ENCODE results near the gene AEBP1. TPM values are rescaled to one million over a fixed set of nuclear protein-coding genes. Genes with fewer than 3 reads are reported as not detected.

AEBP1 gene
- total RNA-seq, 8 experiments from 2014 or later, result 3.2 to 60.3 (median 16.5) TPM

DNA sequence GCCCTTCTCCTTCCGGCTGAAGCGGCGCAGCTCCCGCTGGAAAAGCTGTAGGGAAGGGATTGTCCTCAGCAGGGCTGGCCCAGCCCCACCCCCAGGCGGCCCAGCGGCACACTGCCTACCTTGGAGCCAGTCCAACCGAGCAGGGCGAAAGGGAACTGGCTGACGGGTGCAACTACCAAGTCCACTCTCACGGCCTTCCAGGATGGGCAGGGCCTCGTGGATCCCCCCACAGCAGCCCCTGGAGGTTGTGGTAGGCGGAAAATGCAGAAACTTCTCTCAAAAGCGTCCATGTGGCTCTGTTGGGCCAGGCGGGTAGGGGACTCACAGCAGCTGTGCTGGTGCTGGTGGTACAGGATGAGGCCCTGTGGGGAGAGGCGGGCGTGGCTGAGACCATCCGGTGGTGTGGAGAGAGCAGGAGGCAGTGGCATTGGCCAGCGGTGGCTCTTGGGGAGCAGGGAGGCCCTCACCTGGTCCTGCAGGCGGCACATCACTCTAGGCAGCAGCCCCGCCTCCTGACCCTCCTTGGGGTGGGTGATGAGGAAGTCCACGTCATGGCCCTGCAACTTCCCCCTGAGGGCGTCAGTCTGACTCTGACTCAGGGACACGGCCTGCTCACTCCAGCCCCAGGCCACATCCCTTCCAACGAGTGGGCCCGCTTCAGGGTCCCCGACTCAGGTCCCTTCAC lies 30.3 kb upstream of the AEBP1 start:
- no peaks in the 10 kb centered on the region for H3K4me1 ChIP-seq (replicated peaks in 1 of 2)
- peak in 7 of 8 experiments; percentile 11 to 60 (median 45) for ATAC-seq (replicated peaks in 6 of 8)
- WGBS, 10 experiments, result 50 to 91% (median 60%) methylated on average over 2 to 10 of the region's 26 CpGs; no CpG with 5 or more reads in 6 of the 10 experiments
- in situ Hi-C loops (cut with MboI; ENCODE audit: low pct_unique_long_range_greater_than_20kb in 2 of 9, low sequenced_read_pairs in 9 of 9, unreplicated experiment in 9 of 9), result no loop called here
- H3K27ac ChIP-seq, result no peak overlapping the region
- no peak overlapping the region for H3K4me3 ChIP-seq

DNA sequence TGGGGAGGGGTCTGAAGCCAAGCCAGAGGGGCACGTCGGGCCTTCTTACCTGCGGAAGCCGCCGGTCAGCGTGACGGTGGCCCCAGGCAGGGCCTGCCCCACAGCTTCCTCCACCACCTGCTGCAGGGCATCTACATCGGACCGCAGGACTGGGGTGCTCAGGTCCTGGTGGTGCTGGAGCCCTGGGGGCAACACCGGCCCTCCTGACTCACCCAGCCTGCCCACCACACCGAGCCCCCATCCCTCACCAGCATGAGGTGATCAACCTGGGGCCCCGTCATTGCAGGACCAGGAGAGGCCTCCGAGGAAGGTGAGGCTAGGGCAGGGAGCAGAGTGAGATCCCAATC lies 29.8 kb upstream of the AEBP1 start:
- H3K27ac ChIP-seq, result no peak overlapping the region
- no peaks in the 10 kb centered on the region for H3K4me1 ChIP-seq (replicated peaks in 1 of 2)
- in situ Hi-C loops (cut with MboI; ENCODE audit: low pct_unique_long_range_greater_than_20kb in 2 of 9, low sequenced_read_pairs in 9 of 9, unreplicated experiment in 9 of 9), result no loop called here
- no peak overlapping the region for H3K4me3 ChIP-seq
- ATAC-seq (replicated peaks in 6 of 8), result peak in 2 of 8 experiments; percentile 6 to 9
- WGBS, 10 experiments, result 67 to 100% (median 89%) methylated on average over 1 to 4 of the region's 13 CpGs; no CpG with 5 or more reads in 6 of the 10 experiments

DNA sequence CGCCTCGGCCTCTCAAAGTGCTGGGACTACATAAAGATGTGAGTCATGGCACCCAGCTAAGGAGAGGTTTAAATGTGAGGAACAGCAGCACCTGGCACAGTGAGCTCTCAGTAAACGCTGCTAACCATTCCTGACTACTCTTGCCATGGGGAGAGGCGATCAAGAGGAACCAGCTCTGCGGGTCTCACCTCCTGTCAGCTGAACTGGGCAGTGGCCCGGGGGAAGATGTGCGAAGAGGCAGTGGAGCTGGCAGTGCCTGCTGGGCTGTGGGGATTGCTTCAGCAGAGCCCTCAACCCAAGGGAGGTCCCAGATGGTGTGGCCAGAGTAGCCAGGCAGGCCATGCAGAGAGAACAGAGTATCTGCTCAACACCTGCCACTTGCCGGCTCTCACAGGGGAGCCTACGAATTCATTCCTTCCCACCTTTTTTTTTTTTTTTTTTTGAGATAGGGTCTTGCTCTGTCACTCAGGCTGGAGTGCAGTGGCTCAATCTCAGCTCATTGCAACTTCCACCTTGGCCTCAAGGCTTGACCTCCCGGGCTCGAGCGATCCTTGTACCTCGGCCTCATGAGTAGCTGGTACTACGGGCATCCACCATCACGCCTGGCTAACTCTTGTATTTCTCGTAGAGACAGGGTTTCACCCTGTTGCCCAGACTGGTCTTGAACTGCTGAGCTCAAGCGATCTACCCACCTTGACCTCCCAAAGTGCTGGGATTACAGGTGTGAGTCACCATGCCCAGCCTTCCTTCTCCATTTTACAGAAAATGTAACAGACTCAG lies 28.7 kb upstream of the AEBP1 start:
- Histone ChIP-seq H3K4me3 (no peak overlapping the region), H3K27ac (no peak overlapping the region), H3K4me1 (replicated peaks in 1 of 2) (no peaks in the 10 kb centered on the region)
- 92 to 100% (median 96%) methylated on average over 2 to 8 of the region's 17 CpGs; no CpG with 5 or more reads in 4 of the 10 experiments for WGBS, 10 experiments
- in situ Hi-C loops (cut with MboI; ENCODE audit: low pct_unique_long_range_greater_than_20kb in 2 of 9, low sequenced_read_pairs in 9 of 9, unreplicated experiment in 9 of 9), result no loop called here
- ATAC-seq (replicated peaks in 6 of 8), result no peak

DNA sequence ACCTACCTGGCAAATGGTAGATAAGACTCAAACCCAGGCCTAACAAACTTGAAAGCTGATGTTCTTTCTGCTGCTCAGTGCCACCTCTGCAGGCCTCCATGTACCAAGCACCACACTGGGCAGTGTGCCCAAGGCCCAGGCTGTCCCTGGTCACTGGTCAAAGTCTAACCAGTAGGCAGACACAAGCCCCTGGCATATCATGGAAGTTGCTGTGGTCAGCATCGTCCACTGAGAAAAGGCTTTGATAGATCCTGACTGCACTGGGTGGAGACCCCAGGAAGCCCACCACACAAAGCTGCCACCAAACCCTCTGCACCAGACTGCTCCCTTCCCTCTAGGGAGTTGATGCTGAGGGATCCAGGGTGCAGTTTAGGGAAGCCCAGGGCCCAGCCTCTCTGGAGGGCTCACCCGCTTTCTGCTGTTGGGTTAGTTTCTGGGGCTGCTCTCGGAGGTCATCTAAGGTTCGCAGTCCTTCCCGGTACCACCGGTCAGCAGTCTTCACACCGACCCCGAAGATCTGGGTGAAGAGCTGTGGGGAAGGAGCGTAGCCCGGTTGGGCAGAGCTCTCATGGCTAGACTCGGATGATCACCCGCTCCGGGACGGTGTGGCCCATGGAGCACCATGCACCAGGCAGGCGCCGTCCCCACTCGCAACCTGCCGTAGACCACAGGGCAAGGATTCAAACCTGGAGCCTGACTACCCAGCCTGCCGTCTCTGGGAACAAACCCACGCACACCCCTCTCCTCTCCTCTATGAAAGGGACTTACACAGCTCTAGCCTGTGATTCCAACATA lies 27.8 kb upstream of the AEBP1 start:
- in situ Hi-C loops (cut with MboI; ENCODE audit: low pct_unique_long_range_greater_than_20kb in 2 of 9, low sequenced_read_pairs in 9 of 9, unreplicated experiment in 9 of 9), result no loop called here
- no peak for ATAC-seq (replicated peaks in 6 of 8)
- Histone ChIP-seq H3K4me3 (no peak overlapping the region), H3K4me1 (replicated peaks in 1 of 2) (peaks cover under 1 to 3% of the 10 kb centered on the region in 2 donors), H3K27ac (no peak overlapping the region)
- WGBS, 10 experiments, result 95 to 98% (median 96%) methylated on average over 4 to 8 of the region's 20 CpGs; no CpG with 5 or more reads in 3 of the 10 experiments

DNA sequence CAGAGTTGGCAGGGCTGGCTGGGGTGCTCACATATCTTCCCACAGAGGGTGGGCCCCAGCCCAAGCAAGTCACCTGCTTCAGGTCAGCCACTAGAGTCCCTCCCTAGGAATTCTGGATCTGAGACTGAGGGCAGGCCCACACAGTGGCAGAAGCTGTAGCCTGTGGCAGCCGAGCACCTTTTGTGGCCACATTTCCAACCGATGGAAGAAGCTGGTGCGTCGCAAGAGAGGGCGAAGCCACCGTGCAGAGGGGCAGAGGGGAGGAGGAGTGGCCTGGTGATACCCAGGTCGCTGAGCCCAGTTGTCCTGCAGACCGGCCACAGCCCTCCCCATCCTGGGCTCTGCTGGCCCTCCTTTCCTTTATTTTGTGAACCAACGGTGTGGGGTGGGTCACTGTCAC lies 27.1 kb upstream of the AEBP1 start:
- Histone ChIP-seq H3K4me1 (replicated peaks in 1 of 2) (peaks cover 4 to 7% of the 10 kb centered on the region in 2 donors), H3K27ac (no peak overlapping the region), H3K4me3 (no peak overlapping the region)
- 57 to 100% (median 85%) methylated on average over 1 to 3 of the region's 9 CpGs; no CpG with 5 or more reads in 6 of the 10 experiments for WGBS, 10 experiments
- ATAC-seq (replicated peaks in 6 of 8), result no peak
- in situ Hi-C loops (cut with MboI; ENCODE audit: low pct_unique_long_range_greater_than_20kb in 2 of 9, low sequenced_read_pairs in 9 of 9, unreplicated experiment in 9 of 9), result no loop called here

DNA sequence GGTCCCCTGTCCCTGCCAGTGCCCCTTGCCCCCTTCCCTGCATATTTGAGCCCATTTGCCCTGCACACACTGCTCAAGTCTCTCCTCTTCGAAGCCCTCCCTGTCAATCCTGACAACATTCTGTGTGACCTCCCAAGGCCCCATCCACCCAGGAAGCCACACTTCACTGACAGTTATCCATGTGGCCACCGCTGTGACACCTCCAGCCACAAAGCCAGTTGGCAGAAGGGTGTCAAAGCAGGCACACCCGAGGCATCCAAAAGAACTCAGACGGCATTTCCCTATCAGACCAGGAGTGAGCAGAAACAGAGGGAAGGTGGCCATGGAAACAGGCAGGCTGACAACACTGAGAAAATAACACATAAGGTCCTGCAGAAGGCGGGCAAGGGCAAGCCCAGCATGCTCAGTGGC lies 26.5 kb upstream of the AEBP1 start:
- in situ Hi-C loops (cut with MboI; ENCODE audit: low pct_unique_long_range_greater_than_20kb in 2 of 9, low sequenced_read_pairs in 9 of 9, unreplicated experiment in 9 of 9), result no loop called here
- no peak for ATAC-seq (replicated peaks in 6 of 8)
- Histone ChIP-seq H3K4me3 (no peak overlapping the region), H3K27ac (no peak overlapping the region), H3K4me1 (replicated peaks in 1 of 2) (peaks cover 4 to 7% of the 10 kb centered on the region in 2 donors)
- WGBS, 10 experiments, result 76 to 100% (median 92%) methylated on average over 1 to 3 of the region's 5 CpGs; no CpG with 5 or more reads in 5 of the 10 experiments

DNA sequence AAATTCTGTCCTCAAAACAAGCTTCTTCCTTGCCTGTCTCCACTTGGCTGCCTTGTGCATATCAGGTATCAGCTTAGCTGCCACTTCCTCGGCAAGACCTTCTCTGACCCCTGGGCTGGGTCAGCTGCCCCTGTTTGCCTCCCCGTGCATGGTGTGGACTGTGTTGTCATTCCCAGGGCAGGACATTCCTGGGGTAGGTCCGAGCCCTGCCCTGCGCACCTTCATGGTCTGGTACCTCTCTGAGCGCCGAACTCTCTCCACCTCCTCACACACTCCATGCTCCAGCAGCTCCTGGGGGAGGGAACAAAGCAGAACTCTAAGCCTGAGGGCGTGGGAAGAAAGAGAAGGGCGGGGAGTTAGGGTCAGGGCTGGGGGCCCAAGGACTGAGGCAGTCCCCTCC lies 25.6 kb upstream of the AEBP1 start:
- peaks cover 4 to 7% of the 10 kb centered on the region in 2 donors for H3K4me1 ChIP-seq (replicated peaks in 1 of 2)
- H3K4me3 ChIP-seq, result no peak overlapping the region
- no peak overlapping the region for H3K27ac ChIP-seq
- in situ Hi-C loops (cut with MboI; ENCODE audit: low pct_unique_long_range_greater_than_20kb in 2 of 9, low sequenced_read_pairs in 9 of 9, unreplicated experiment in 9 of 9), result no loop called here
- no peak for ATAC-seq (replicated peaks in 6 of 8)
- WGBS, 10 experiments, result 78 to 100% (median 94%) methylated on average over 1 to 5 of the region's 8 CpGs; no CpG with 5 or more reads in 6 of the 10 experiments

DNA sequence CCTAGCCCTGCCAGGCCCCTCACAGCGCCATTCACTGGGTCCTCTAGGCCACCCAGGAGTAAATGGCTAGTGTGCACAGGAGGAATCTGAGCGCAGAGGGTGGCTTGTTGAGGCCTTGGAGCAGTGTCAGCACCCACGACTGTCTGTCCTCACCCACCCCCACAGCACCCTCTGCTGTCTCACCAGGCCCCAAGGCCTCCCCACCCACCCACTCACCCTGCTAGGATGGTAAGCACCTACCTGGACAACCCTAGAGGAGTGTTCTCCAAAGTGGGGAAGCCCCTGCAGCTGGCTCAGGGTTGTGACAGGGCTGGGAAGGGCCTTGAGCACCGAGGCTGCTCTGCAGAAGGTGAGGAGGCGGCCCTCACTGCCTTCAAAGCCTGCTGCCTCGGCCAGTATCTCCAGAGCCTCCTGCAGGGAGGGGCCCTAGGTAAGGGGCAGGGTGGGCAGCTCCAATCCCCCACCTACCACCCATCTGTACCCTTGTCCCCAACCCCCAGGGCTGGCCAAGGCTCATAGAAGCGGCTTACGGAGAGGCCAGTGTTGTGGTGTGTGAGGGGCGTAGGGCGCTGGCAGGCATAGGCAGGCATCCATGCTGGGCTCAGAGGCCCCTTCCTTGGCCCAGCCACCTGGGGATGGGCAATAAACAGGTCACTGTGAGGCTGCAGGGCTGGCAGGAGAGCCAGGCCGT lies 24.7 kb upstream of the AEBP1 start:
- 20 to 87% (median 86%) methylated on average over 1 to 3 of the region's 11 CpGs; no CpG with 5 or more reads in 7 of the 10 experiments for WGBS, 10 experiments
- in situ Hi-C loops (cut with MboI; ENCODE audit: low pct_unique_long_range_greater_than_20kb in 2 of 9, low sequenced_read_pairs in 9 of 9, unreplicated experiment in 9 of 9), result no loop called here
- ATAC-seq (replicated peaks in 6 of 8), result no peak

DNA sequence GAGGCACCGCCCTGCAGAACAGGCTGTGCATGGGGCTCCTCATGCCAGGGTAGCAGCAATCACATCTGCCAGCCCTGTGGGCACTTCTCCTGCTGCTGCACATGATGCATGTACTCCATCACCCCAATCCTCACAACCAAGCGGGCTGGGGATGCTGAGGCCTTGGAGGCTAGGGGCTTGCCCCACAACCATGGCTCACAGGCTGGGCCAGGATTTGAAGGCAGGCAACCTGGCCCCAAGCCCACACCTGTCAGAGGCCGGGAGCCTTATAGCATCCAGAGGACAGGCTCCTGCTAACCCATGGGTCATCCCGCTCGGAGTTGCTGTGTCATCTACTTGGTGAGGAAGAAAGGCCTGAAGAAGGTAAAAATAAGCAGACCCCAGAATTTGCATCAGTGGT lies 24.0 kb upstream of the AEBP1 start:
- no peak for ATAC-seq (replicated peaks in 6 of 8)
- Histone ChIP-seq H3K4me3 (no peak overlapping the region), H3K4me1 (replicated peaks in 1 of 2) (peaks cover 4 to 7% of the 10 kb centered on the region in 2 donors), H3K27ac (no peak overlapping the region)
- WGBS, 10 experiments, result 90 to 100% (median 100%) methylated on average over 1 to 3 of the region's 5 CpGs; no CpG with 5 or more reads in 5 of the 10 experiments
- in situ Hi-C loops (cut with MboI; ENCODE audit: low pct_unique_long_range_greater_than_20kb in 2 of 9, low sequenced_read_pairs in 9 of 9, unreplicated experiment in 9 of 9), result no loop called here

More for the DNA sequence above, 24.7 kb upstream of the AEBP1 start:
- H3K4me1 ChIP-seq (replicated peaks in 1 of 2), result peaks cover 4 to 7% of the 10 kb centered on the region in 2 donors
- H3K4me3 ChIP-seq, result no peak overlapping the region
- H3K27ac ChIP-seq, result no peak overlapping the region

DNA sequence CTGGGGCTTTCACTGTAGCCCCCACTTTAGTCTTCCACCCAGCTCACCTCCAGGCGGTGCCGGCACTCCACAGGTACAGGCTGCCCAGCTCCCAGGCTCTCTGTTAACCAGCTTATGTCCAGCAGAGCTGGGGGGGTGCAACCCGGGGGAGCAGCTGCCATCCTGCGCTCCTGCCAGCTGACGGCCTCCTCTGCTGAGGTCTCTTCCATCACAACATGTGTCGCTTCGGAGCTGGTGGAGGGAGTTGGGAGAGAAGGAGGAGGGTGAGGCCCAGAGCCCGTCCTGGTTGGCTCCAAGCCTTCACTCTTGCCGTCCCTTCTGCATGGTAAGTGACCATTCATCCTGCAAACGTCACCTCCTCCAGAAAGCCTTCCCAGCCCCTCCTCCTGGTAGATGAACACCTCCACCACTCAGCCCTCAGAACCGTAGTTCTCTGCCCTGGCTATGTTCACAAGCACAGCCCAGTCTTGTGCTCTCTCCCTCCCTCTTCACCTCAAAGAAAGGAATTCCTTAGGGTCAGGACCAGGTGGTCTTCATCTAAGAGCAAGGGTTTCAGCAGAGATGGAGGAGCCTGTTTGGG lies 23.4 kb upstream of the AEBP1 start:
- in situ Hi-C loops (cut with MboI; ENCODE audit: low pct_unique_long_range_greater_than_20kb in 2 of 9, low sequenced_read_pairs in 9 of 9, unreplicated experiment in 9 of 9), result no loop called here
- 76 to 100% (median 89%) methylated on average over 3 to 5 of the region's 11 CpGs; no CpG with 5 or more reads in 4 of the 10 experiments for WGBS, 10 experiments
- Histone ChIP-seq H3K4me1 (replicated peaks in 1 of 2) (peaks cover 4 to 7% of the 10 kb centered on the region in 2 donors), H3K27ac (no peak overlapping the region), H3K4me3 (no peak overlapping the region)
- no peak for ATAC-seq (replicated peaks in 6 of 8)

DNA sequence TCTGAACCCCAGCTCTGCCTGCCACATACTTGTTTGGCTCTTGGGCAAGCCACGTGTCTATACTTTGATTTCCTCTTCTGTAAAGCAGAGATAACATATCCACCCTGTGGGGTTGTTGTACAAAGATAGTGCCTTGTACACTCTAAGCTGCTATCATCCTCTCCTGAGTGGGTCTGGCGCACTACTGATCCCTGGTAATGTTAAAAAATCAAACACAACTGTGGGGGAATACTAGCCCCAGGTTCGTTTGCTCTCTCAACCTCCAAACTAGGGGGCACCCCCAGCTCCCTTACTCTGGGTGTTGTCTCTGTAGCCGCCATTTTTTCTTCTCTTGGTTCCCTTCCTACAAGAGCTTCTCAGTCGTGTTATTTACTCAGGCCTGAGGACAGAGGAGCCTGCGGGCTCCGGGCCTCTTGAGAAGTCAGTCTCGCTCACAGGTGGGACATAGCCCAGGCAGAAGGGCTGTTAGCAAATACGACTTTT lies 22.8 kb upstream of the AEBP1 start:
- Histone ChIP-seq H3K4me1 (replicated peaks in 1 of 2) (peaks cover 4 to 7% of the 10 kb centered on the region in 2 donors), H3K27ac (no peak overlapping the region), H3K4me3 (peak overlapping the region; percentile 64 to 91 (median 74))
- in situ Hi-C loops (cut with MboI; ENCODE audit: low pct_unique_long_range_greater_than_20kb in 2 of 9, low sequenced_read_pairs in 9 of 9, unreplicated experiment in 9 of 9), result no loop called here
- ATAC-seq (replicated peaks in 6 of 8), result no peak
- 33 to 100% (median 85%) methylated on average over 1 to 7 of the region's 9 CpGs; no CpG with 5 or more reads in 2 of the 10 experiments for WGBS, 10 experiments
